ENCODE measurements around the gene UBE2E1.

- no peak for TF ChIP-seq POLR2AphosphoS5 (IDR thresholded peaks at IDR 0.05)
- TF ChIP-seq, protein P1, sequence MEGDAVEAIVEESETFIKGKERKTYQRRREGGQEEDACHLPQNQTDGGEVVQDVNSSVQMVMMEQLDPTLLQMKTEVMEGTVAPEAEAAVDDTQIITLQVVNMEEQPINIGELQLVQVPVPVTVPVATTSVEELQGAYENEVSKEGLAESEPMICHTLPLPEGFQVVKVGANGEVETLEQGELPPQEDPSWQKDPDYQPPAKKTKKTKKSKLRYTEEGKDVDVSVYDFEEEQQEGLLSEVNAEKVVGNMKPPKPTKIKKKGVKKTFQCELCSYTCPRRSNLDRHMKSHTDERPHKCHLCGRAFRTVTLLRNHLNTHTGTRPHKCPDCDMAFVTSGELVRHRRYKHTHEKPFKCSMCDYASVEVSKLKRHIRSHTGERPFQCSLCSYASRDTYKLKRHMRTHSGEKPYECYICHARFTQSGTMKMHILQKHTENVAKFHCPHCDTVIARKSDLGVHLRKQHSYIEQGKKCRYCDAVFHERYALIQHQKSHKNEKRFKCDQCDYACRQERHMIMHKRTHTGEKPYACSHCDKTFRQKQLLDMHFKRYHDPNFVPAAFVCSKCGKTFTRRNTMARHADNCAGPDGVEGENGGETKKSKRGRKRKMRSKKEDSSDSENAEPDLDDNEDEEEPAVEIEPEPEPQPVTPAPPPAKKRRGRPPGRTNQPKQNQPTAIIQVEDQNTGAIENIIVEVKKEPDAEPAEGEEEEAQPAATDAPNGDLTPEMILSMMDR (IDR thresholded peaks at IDR 0.05 in 8 of 11, conservative IDR thresholded peaks at IDR 0.05 in 3 of 11), result no peak
Measured at GRCh38 chr3:23819599-23820360, 14.0 kb downstream of the UBE2E1 start.
